HEK293 (cell line): ENCODE results near the gene WDR13.

Source experiments
- ZNF768 ChIP-seq: fragments of 450-650 bp; formaldehyde crosslinking; IDR thresholded peaks from 2 replicates; pipeline ENCODE4 v1.5.1; 2018; ENCODE audit warnings: missing biosample characterization, mild to moderate bottlenecking, missing genetic modification characterization
- ZNF791 ChIP-seq: fragments of 450-650 bp; formaldehyde crosslinking; IDR thresholded peaks from 2 replicates; pipeline ENCODE4 v1.5.1; 2016; ENCODE audit warnings: missing biosample characterization, missing genetic modification characterization
- TF ChIP-seq, protein P1 (sequence below): fragments of 450-650 bp; formaldehyde crosslinking; IDR thresholded peaks from 2 replicates; pipeline ENCODE4 v1.5.1; 2016; ENCODE audit warnings: missing biosample characterization, missing genetic modification characterization
- TF ChIP-seq, protein P2 (sequence below): fragments of 450-650 bp; formaldehyde crosslinking; IDR thresholded peaks from 2 replicates; pipeline ENCODE4 v1.5.1; 2016; ENCODE audit warnings: missing biosample characterization, missing genetic modification characterization
- TF ChIP-seq, protein P3 (sequence below): fragments of 450-650 bp; formaldehyde crosslinking; IDR thresholded peaks from 2 replicates; pipeline ENCODE4 v1.5.1; 2016; ENCODE audit warnings: missing biosample characterization, missing genetic modification characterization

DNA sequence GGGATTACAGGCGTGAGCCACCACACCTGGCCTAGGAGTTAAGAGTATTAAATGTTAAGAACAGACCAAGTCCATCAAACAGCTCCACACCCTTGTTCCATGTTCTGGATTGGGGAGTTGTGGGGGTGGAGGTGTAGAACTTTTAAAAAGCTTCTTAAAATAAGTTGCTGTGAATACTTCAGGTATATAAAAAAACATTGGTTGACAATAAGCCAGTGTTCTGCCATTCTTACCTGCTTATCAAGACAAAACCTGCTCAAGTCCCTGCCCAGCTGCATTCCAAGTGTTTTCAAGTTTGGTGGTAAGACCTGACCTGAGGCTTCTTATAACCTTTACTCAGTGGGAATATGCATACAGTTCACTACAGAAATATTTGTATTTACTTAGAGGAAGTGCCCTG is 16.6 kb upstream of the WDR13 start:
- TF ChIP-seq, protein P1, sequence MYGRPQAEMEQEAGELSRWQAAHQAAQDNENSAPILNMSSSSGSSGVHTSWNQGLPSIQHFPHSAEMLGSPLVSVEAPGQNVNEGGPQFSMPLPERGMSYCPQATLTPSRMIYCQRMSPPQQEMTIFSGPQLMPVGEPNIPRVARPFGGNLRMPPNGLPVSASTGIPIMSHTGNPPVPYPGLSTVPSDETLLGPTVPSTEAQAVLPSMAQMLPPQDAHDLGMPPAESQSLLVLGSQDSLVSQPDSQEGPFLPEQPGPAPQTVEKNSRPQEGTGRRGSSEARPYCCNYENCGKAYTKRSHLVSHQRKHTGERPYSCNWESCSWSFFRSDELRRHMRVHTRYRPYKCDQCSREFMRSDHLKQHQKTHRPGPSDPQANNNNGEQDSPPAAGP (tag by site-specific recombination): no peak
- TF ChIP-seq, protein P2, sequence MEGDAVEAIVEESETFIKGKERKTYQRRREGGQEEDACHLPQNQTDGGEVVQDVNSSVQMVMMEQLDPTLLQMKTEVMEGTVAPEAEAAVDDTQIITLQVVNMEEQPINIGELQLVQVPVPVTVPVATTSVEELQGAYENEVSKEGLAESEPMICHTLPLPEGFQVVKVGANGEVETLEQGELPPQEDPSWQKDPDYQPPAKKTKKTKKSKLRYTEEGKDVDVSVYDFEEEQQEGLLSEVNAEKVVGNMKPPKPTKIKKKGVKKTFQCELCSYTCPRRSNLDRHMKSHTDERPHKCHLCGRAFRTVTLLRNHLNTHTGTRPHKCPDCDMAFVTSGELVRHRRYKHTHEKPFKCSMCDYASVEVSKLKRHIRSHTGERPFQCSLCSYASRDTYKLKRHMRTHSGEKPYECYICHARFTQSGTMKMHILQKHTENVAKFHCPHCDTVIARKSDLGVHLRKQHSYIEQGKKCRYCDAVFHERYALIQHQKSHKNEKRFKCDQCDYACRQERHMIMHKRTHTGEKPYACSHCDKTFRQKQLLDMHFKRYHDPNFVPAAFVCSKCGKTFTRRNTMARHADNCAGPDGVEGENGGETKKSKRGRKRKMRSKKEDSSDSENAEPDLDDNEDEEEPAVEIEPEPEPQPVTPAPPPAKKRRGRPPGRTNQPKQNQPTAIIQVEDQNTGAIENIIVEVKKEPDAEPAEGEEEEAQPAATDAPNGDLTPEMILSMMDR (tag by site-specific recombination): no peak
- TF ChIP-seq, protein P3, sequence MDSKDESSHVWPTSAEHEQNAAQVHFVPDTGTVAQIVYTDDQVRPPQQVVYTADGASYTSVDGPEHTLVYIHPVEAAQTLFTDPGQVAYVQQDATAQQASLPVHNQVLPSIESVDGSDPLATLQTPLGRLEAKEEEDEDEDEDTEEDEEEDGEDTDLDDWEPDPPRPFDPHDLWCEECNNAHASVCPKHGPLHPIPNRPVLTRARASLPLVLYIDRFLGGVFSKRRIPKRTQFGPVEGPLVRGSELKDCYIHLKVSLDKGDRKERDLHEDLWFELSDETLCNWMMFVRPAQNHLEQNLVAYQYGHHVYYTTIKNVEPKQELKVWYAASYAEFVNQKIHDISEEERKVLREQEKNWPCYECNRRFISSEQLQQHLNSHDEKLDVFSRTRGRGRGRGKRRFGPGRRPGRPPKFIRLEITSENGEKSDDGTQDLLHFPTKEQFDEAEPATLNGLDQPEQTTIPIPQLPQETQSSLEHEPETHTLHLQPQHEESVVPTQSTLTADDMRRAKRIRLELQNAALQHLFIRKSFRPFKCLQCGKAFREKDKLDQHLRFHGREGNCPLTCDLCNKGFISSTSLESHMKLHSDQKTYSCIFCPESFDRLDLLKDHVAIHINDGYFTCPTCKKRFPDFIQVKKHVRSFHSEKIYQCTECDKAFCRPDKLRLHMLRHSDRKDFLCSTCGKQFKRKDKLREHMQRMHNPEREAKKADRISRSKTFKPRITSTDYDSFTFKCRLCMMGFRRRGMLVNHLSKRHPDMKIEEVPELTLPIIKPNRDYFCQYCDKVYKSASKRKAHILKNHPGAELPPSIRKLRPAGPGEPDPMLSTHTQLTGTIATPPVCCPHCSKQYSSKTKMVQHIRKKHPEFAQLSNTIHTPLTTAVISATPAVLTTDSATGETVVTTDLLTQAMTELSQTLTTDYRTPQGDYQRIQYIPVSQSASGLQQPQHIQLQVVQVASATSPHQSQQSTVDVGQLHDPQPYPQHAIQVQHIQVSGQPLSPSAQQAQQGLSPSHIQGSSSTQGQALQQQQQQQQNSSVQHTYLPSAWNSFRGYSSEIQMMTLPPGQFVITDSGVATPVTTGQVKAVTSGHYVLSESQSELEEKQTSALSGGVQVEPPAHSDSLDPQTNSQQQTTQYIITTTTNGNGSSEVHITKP: no peak
- TF ChIP-seq ZNF791 (tag by site-specific recombination) (no peak), ZNF768 (tag by site-specific recombination) (no peak)
